ENCODE results near the gene PARD3.
A peak's percentile ranks its signal among the peaks of the same experiment; 100 is the strongest.

Gene PARD3

GRCh38 chr10:34524369-34525091 lies 290.6 kb downstream of the PARD3 start:
- DNase-seq, result no peak

- no peak for DNase-seq
Observed at GRCh38 chr10:34523017-34523767, 291.9 kb downstream of the PARD3 start.

- no peak for DNase-seq
Observed at GRCh38 chr10:34522546-34522945, 292.6 kb downstream of the PARD3 start.

GRCh38 chr10:34520510-34520909 lies 294.6 kb downstream of the PARD3 start:
- no peak for DNase-seq

GRCh38 chr10:34520084-34520483 lies 295.0 kb downstream of the PARD3 start:
- no peak for DNase-seq

- no peak for DNase-seq
Observed at GRCh38 chr10:34514290-34514689, 300.8 kb downstream of the PARD3 start.

- no peak for DNase-seq
Observed at GRCh38 chr10:34513636-34514035, 301.5 kb downstream of the PARD3 start.

GRCh38 chr10:34507217-34507616 lies 307.9 kb downstream of the PARD3 start:
- DNase-seq, result peak; percentile 28

- no peak for DNase-seq
Observed at GRCh38 chr10:34506786-34507185, 308.3 kb downstream of the PARD3 start.

GRCh38 chr10:34505338-34505737 lies 309.8 kb downstream of the PARD3 start:
- no peak for DNase-seq

- peak; percentile 36 for DNase-seq
Observed at GRCh38 chr10:34504534-34504933, 310.6 kb downstream of the PARD3 start.

- no peak for DNase-seq
Observed at GRCh38 chr10:34503704-34504103, 311.4 kb downstream of the PARD3 start.

- DNase-seq, result no peak
Observed at GRCh38 chr10:34499612-34500279, 315.4 kb downstream of the PARD3 start.

- no peak for DNase-seq
Observed at GRCh38 chr10:34498821-34499220, 316.3 kb downstream of the PARD3 start.

- no peak for DNase-seq
Observed at GRCh38 chr10:34495938-34496337, 319.2 kb downstream of the PARD3 start.

- DNase-seq, result no peak
Observed at GRCh38 chr10:34494012-34494411, 321.1 kb downstream of the PARD3 start.

- DNase-seq, result peak; percentile 51
Observed at GRCh38 chr10:34492081-34492480, 323.0 kb downstream of the PARD3 start.

- DNase-seq, result peak; percentile 3
Observed at GRCh38 chr10:34491678-34492077, 323.4 kb downstream of the PARD3 start.

GRCh38 chr10:34489973-34490745 lies 324.9 kb downstream of the PARD3 start:
- no peak for DNase-seq

- no peak for DNase-seq
Observed at GRCh38 chr10:34489411-34489810, 325.7 kb downstream of the PARD3 start.

GRCh38 chr10:34488476-34489130 lies 326.5 kb downstream of the PARD3 start:
- no peak for DNase-seq

- no peak for DNase-seq
Observed at GRCh38 chr10:34486008-34486407, 329.1 kb downstream of the PARD3 start.

GRCh38 chr10:34484164-34484563 lies 330.9 kb downstream of the PARD3 start:
- no peak for DNase-seq
